Liver (tissue), 9 donors: ENCODE results near the gene ORC6. TPM values are rescaled to one million over a fixed set of nuclear protein-coding genes. Genes with fewer than 3 reads are reported as not detected.

ENCODE experiments used
- DNase-seq: peaks from one replicate; pipeline ENCODE4 v3.0.0-alpha.2; 2017; ENCODE audit warnings: low spot score
- H3K27ac ChIP-seq, 2 donors: one replicate each; pipeline ENCODE4 v1.7.0; 2013; ENCODE audit warnings: inconsistent platforms in 2 of 2, low read length in 2 of 2, control low read depth in 1 of 2, low read depth in 1 of 2, mild to moderate bottlenecking in 1 of 2
- H3K27me3 ChIP-seq, 4 donors: one replicate each; pipeline versions ENCODE4 v1.6.1 to v1.7.0; 2013; ENCODE audit warnings: low read length in 3 of 4, inconsistent platforms in 1 of 4, mild to moderate bottlenecking in 1 of 4, moderate library complexity in 1 of 4; ENCODE audit not compliant: control insufficient read depth in 4 of 4, insufficient read depth in 4 of 4
- H3K36me3 ChIP-seq, 4 donors: one replicate each; pipeline versions ENCODE4 v1.6.1 to v1.7.0; 2013; ENCODE audit warnings: low read length in 3 of 4, mild to moderate bottlenecking in 3 of 4, low read depth in 1 of 4, moderate library complexity in 1 of 4; ENCODE audit not compliant: control insufficient read depth in 4 of 4, insufficient read depth in 3 of 4
- H3K4me1 ChIP-seq, 4 donors: one replicate each; pipeline versions ENCODE4 v1.6.1 to v1.7.0; 2013; ENCODE audit warnings: low read length in 3 of 4, mild to moderate bottlenecking in 3 of 4, moderate library complexity in 1 of 4; ENCODE audit not compliant: control insufficient read depth in 4 of 4, insufficient read depth in 4 of 4
- H3K4me3 ChIP-seq, 3 donors: one replicate each; pipeline versions ENCODE4 v1.6.1 to v1.7.0; 2013; ENCODE audit warnings: low read length in 3 of 3, control low read depth in 1 of 3, low read depth in 1 of 3, mild to moderate bottlenecking in 1 of 3
- H3K9ac ChIP-seq, 2 donors: one replicate each; pipeline ENCODE4 v1.7.0; 2013; ENCODE audit warnings: low read length in 2 of 2, mild to moderate bottlenecking in 2 of 2, moderate library complexity in 2 of 2, control low read depth in 1 of 2, low read depth in 1 of 2
- H3K9me3 ChIP-seq, 4 donors: one replicate each; pipeline versions ENCODE4 v1.6.1 to v1.7.0; 2013; ENCODE audit warnings: low read length in 3 of 4; ENCODE audit not compliant: control insufficient read depth in 4 of 4
- ATF3 ChIP-seq: IDR thresholded peaks from 2 replicates; pipeline ENCODE4 v1.6.1; 2016; ENCODE audit warnings: antibody characterized with exemption
- EGR1 ChIP-seq, 2 donors: IDR thresholded peaks; 2 replicates each; pipeline ENCODE4 v1.6.1; 2016 to 2018; ENCODE audit warnings: antibody characterized with exemption in 2 of 2, low read depth in 2 of 2
- FOXA2 ChIP-seq: IDR thresholded peaks from 2 replicates; pipeline ENCODE4 v1.6.1; 2016; ENCODE audit warnings: antibody characterized with exemption
- GABPA ChIP-seq, 2 donors: IDR thresholded peaks in 1 of 2; conservative IDR thresholded peaks in 1 of 2; 2 replicates each; pipeline ENCODE4 v1.6.1; 2016; ENCODE audit warnings: antibody characterized with exemption in 2 of 2, mild to moderate bottlenecking in 1 of 2, moderate library complexity in 1 of 2
- HNF4A ChIP-seq, 2 donors: conservative IDR thresholded peaks; 2 replicates each; pipeline ENCODE4 v1.6.1; 2016; ENCODE audit warnings: antibody characterized with exemption in 2 of 2, mild to moderate bottlenecking in 2 of 2
- HNF4G ChIP-seq: IDR thresholded peaks from 2 replicates; pipeline ENCODE4 v1.6.1; 2016; ENCODE audit warnings: antibody characterized with exemption
- JUND ChIP-seq, 2 donors: IDR thresholded peaks; 2 replicates each; pipeline ENCODE4 v1.6.1; 2016; ENCODE audit warnings: antibody characterized with exemption in 2 of 2
- MAX ChIP-seq: IDR thresholded peaks from 2 replicates; pipeline ENCODE4 v1.6.1; 2016; ENCODE audit warnings: antibody characterized with exemption
- RAD21 ChIP-seq, 2 donors: IDR thresholded peaks; 2 replicates each; pipeline ENCODE4 v1.6.1; 2016; ENCODE audit warnings: antibody characterized with exemption in 2 of 2, mild to moderate bottlenecking in 2 of 2
- RXRA ChIP-seq, 2 donors: IDR thresholded peaks; 2 replicates each; pipeline ENCODE4 v1.6.1; 2017 to 2018; ENCODE audit warnings: antibody characterized with exemption in 2 of 2, mild to moderate bottlenecking in 1 of 2
- TAF1 ChIP-seq: conservative IDR thresholded peaks from 2 replicates; pipeline ENCODE4 v1.6.1; 2016; ENCODE audit warnings: antibody characterized with exemption, mild to moderate bottlenecking
- YY1 ChIP-seq: IDR thresholded peaks from 2 replicates; pipeline ENCODE4 v1.6.1; 2016; ENCODE audit warnings: antibody characterized with exemption, mild to moderate bottlenecking
- WGBS: extraction: QIAGEN DNeasy Blood & Tissue Kit; methylation state at CpG from one replicate; pipeline ENCODE4 v1.1.7; 2013; 5-methylcytosine and 5-hydroxymethylcytosine counted together
- polyA plus RNA-seq, 2 donors: library from polyadenylated mRNA; stranded (reverse) in 1 of 2; unstranded in 1 of 2; fragments of 200-250 nt in 1 of 2; fragments of >200 nt in 1 of 2; fragmentation: Nextera tagmentation in 1 of 2; extraction: Ambion mirVana in 1 of 2; gene quantifications; one replicate each; pipeline versions ENCODE4 v1.2.1 to v1.2.3, GENCODE V29; 2013 to 2015
- total RNA-seq, 2 donors: library from RNA; depleted of rRNA; stranded (reverse); fragments of >200 nt; gene quantifications; one replicate each; pipeline ENCODE4 v1.2.3, GENCODE V29; 2014
- TF ChIP-seq, protein P1 (sequence below): IDR thresholded peaks from 2 replicates; pipeline ENCODE4 v1.6.1; 2016; ENCODE audit warnings: antibody characterized with exemption, mild to moderate bottlenecking
- TF ChIP-seq, protein P2 (sequence below): fragments of 150-350 bp; IDR thresholded peaks from 2 replicates; pipeline ENCODE4 v1.5.1; 2017; ENCODE audit warnings: improper control_type of control experiment, low read depth, low read length; ENCODE audit not compliant: missing input control
- donor health status: healthy.
- donor health status: healthy.
- donor health status: healthy.
- donor health status: healthy.
- donor health status: healthy.

The ORC6 gene
- total and polyA plus RNA-seq, 4 donors: 0.56 to 16.8 (median 0.98) TPM

- Histone ChIP-seq H3K27ac (no peak overlapping the region), H3K36me3 (no peaks in the 10 kb centered on the region), H3K9ac (no peak overlapping the region), H3K9me3 (peaks cover 0 to 3% (median 0%) of the 10 kb centered on the region in 4 donors), H3K4me3 (no peak overlapping the region), H3K4me1 (no peaks in the 10 kb centered on the region), H3K27me3 (no peaks in the 10 kb centered on the region)
- 89% methylated on average over 7 of the region's 7 CpGs for WGBS
- DNase-seq: no peak
- no peak for TF ChIP-seq HNF4A (conservative IDR thresholded peaks at IDR 0.05)
- TF ChIP-seq ATF3: no peak
- no peak for TF ChIP-seq FOXA2
Observed at GRCh38 chr16:46714797-46715591, 25.5 kb downstream of the ORC6 start.

DNA sequence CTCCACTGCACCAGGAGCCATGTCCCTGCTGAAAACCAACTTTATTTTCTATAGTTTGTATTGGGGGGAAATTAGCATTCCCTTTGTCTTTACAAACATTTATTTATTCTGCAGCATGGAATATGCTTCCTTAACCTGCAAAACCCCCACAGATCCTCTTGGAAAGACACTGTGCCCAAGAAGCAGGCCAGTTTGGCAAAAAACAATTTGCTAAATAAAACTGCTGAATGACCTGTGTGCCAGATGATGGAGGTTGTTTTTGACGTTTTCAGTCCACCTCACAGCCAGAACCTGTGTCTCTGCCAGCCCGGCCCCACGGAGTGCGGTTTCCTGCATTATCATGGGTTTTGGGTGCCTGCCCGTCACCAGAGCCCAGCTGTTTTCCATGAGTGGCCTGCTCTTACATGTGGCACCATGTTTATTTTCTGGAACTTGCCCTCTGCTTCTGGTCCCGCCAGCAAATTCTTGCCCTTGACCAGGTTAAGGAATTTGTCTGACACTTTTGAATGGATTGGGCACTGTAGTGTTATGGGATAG, 26.4 kb downstream of the ORC6 start:
- Histone ChIP-seq H3K27me3 (no peaks in the 10 kb centered on the region), H3K4me3 (no peak overlapping the region), H3K9ac (no peak overlapping the region), H3K27ac (no peak overlapping the region), H3K4me1 (no peaks in the 10 kb centered on the region), H3K36me3 (no peaks in the 10 kb centered on the region), H3K9me3 (peaks cover 0 to 3% (median 0%) of the 10 kb centered on the region in 4 donors)
- TF ChIP-seq TAF1: no peak
- no peak for TF ChIP-seq HNF4A (conservative IDR thresholded peaks at IDR 0.05)
- no peak for TF ChIP-seq RXRA (IDR thresholded peaks at IDR 0.05)
- TF ChIP-seq EGR1 (IDR thresholded peaks at IDR 0.05; ENCODE audit: low read depth in 2 of 2): no peak
- no peak for TF ChIP-seq MAX
- TF ChIP-seq ATF3: no peak
- TF ChIP-seq, protein P1, sequence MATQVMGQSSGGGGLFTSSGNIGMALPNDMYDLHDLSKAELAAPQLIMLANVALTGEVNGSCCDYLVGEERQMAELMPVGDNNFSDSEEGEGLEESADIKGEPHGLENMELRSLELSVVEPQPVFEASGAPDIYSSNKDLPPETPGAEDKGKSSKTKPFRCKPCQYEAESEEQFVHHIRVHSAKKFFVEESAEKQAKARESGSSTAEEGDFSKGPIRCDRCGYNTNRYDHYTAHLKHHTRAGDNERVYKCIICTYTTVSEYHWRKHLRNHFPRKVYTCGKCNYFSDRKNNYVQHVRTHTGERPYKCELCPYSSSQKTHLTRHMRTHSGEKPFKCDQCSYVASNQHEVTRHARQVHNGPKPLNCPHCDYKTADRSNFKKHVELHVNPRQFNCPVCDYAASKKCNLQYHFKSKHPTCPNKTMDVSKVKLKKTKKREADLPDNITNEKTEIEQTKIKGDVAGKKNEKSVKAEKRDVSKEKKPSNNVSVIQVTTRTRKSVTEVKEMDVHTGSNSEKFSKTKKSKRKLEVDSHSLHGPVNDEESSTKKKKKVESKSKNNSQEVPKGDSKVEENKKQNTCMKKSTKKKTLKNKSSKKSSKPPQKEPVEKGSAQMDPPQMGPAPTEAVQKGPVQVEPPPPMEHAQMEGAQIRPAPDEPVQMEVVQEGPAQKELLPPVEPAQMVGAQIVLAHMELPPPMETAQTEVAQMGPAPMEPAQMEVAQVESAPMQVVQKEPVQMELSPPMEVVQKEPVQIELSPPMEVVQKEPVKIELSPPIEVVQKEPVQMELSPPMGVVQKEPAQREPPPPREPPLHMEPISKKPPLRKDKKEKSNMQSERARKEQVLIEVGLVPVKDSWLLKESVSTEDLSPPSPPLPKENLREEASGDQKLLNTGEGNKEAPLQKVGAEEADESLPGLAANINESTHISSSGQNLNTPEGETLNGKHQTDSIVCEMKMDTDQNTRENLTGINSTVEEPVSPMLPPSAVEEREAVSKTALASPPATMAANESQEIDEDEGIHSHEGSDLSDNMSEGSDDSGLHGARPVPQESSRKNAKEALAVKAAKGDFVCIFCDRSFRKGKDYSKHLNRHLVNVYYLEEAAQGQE: no peak
- no peak for TF ChIP-seq YY1
- 72% methylated on average over 6 of the region's 6 CpGs for WGBS
- DNase-seq: no peak

DNA sequence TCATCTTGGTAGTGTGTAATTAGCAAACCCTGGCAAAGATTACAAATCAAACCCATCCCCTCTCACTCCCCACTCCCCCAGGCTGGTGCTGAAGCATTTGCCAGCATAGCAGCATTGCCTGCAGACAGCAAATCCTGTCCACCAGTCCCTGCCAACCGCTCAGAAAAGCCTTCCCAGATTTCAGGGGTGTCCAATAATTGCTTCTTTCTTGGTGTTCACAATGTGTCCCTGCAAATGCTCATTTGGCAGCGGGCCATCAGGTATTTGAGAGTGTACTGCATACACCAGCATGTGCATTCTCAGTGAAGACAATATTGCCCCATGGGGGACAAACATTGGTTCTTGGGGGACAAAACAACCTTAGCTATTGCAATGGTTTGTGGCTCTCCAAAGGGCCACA, 28.2 kb downstream of the ORC6 start:
- 83% methylated on average over 2 of the region's 2 CpGs for WGBS
- DNase-seq: no peak
- Histone ChIP-seq H3K27me3 (no peaks in the 10 kb centered on the region), H3K4me3 (no peak overlapping the region), H3K9ac (no peak overlapping the region), H3K27ac (no peak overlapping the region), H3K9me3 (peaks cover 0 to 3% (median 0%) of the 10 kb centered on the region in 4 donors), H3K36me3 (no peaks in the 10 kb centered on the region), H3K4me1 (no peaks in the 10 kb centered on the region)
- TF ChIP-seq FOXA2 (no peak), RXRA (IDR thresholded peaks at IDR 0.05) (no peak), RAD21 (IDR thresholded peaks at IDR 0.05) (no peak), HNF4G (no peak), JUND (IDR thresholded peaks at IDR 0.05) (no peak), GABPA (IDR thresholded peaks at IDR 0.05 in 1 of 2, conservative IDR thresholded peaks at IDR 0.05 in 1 of 2) (no peak)
- TF ChIP-seq, protein P2, sequence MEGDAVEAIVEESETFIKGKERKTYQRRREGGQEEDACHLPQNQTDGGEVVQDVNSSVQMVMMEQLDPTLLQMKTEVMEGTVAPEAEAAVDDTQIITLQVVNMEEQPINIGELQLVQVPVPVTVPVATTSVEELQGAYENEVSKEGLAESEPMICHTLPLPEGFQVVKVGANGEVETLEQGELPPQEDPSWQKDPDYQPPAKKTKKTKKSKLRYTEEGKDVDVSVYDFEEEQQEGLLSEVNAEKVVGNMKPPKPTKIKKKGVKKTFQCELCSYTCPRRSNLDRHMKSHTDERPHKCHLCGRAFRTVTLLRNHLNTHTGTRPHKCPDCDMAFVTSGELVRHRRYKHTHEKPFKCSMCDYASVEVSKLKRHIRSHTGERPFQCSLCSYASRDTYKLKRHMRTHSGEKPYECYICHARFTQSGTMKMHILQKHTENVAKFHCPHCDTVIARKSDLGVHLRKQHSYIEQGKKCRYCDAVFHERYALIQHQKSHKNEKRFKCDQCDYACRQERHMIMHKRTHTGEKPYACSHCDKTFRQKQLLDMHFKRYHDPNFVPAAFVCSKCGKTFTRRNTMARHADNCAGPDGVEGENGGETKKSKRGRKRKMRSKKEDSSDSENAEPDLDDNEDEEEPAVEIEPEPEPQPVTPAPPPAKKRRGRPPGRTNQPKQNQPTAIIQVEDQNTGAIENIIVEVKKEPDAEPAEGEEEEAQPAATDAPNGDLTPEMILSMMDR: no peak
